Spleen (tissue), 3 donors: ENCODE results near the gene BSND.

Experiments
- POLR2A ChIP-seq, 3 donors: fragments of 450-650 bp; IDR thresholded peaks; one replicate each; pipeline ENCODE4 v1.5.1; 2017; ENCODE audit warnings: antibody characterized with exemption in 3 of 3, mild to moderate bottlenecking in 1 of 3
- POLR2AphosphoS5 ChIP-seq, 3 donors: sonication (generic); formaldehyde crosslinking; IDR thresholded peaks; one replicate each; pipeline ENCODE4 v1.5.1; 2017; ENCODE audit warnings: antibody characterized with exemption in 3 of 3

DNA sequence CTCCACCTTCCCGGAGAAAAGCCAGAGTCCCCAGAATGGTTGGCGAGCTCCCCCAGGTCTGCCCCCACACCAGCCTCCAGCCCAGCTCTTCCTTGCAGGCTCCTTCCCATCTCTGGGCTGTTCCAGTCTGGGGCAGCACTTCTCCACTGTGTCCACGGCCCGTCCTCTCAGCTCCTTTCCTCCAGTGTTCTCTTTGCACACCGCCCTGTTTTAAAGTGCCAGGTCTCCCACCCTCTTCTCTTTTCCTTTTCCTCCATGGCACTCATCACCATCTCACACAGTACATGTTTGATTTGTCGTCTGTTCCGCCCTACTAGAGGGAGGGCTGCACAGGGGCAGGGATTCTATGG is 34.5 kb downstream of the BSND start:
- TF ChIP-seq POLR2A (IDR thresholded peaks at IDR 0.05) (no peak), POLR2AphosphoS5 (IDR thresholded peaks at IDR 0.05) (no peak)
